Activated CD8-positive, alpha-beta memory T cell treated with anti-CD3 and anti-CD28 coated beads, Interleukin-2, amount 50 U/mL, for 24 hours (primary cell): ENCODE measurements around the gene USP4.
A peak's percentile ranks its signal among the peaks of the same experiment; 100 is the strongest.

Experiments
- DNase-seq: peaks from one replicate; pipeline ENCODE4 v3.0.0-alpha.2; 2020; ENCODE audit errors: extremely low read depth

USP4 gene

GRCh38 chr3:49296781-49297411 is 43.0 kb downstream of the USP4 start:
- no peak for DNase-seq

GRCh38 chr3:49295489-49296058 is 44.3 kb downstream of the USP4 start:
- no peak for DNase-seq

GRCh38 chr3:49294343-49294742 is 45.5 kb downstream of the USP4 start:
- no peak for DNase-seq

- no peak for DNase-seq
Observed at GRCh38 chr3:49283997-49284396, 55.9 kb downstream of the USP4 start.

- no peak for DNase-seq
Observed at GRCh38 chr3:49279376-49279775, 60.5 kb downstream of the USP4 start.

GRCh38 chr3:49278548-49278947 is 61.3 kb downstream of the USP4 start:
- no peak for DNase-seq

GRCh38 chr3:49277383-49277775 is 62.5 kb downstream of the USP4 start:
- no peak for DNase-seq

GRCh38 chr3:49276475-49277382 is 63.1 kb downstream of the USP4 start, which contains the start of gene C3orf62:
Gene C3orf62, minus strand, starts transcription at chr3:49277232. Its CDS starts 360 bp downstream, at chr3:49276872.
- DNase-seq = peak; percentile 56

GRCh38 chr3:49273825-49274532 is 65.9 kb downstream of the USP4 start:
- no peak for DNase-seq

- DNase-seq = no peak
Observed at GRCh38 chr3:49271047-49271446, 68.8 kb downstream of the USP4 start.

GRCh38 chr3:49270156-49270500 is 69.7 kb downstream of the USP4 start:
- no peak for DNase-seq

GRCh38 chr3:49269443-49270155 is 70.3 kb downstream of the USP4 start:
- no peak for DNase-seq

GRCh38 chr3:49266410-49267095 is 73.3 kb downstream of the USP4 start:
- no peak for DNase-seq

GRCh38 chr3:49265661-49266386 is 74.0 kb downstream of the USP4 start:
- DNase-seq = no peak

- DNase-seq = no peak
Observed at GRCh38 chr3:49263159-49263889, 76.5 kb downstream of the USP4 start.

- DNase-seq = no peak
Observed at GRCh38 chr3:49260806-49261324, 79.0 kb downstream of the USP4 start.

- DNase-seq = no peak
Observed at GRCh38 chr3:49257187-49257586, 82.7 kb downstream of the USP4 start.

- DNase-seq = no peak
Observed at GRCh38 chr3:49255718-49256511, 83.9 kb downstream of the USP4 start.

GRCh38 chr3:49255112-49255511 is 84.7 kb downstream of the USP4 start:
- DNase-seq = no peak
